DOHH2 (cell line): ENCODE results near the gene UBE2QL1.

Source experiments
- H3F3A ChIP-seq: fragments of 200-600 bp; sonication (generic), shearing (Covaris generic); 2 replicates; pipeline ENCODE4 v1.6.0; 2016; ENCODE audit warnings: antibody characterized with exemption, mild to moderate bottlenecking; ENCODE audit not compliant: control insufficient read depth, insufficient read depth
- H3K27ac ChIP-seq: fragments of 200-600 bp; sonication (generic); 2 replicates; pipeline ENCODE4 v1.5.1; 2014; ENCODE audit warnings: low read depth, mild to moderate bottlenecking, low read length, moderate library complexity
- H3K27me3 ChIP-seq: fragments of 200-600 bp; sonication (generic); 2 replicates; pipeline ENCODE4 v1.6.1; 2014; ENCODE audit warnings: mild to moderate bottlenecking, low read length, mixed read lengths; ENCODE audit not compliant: control insufficient read depth
- H3K36me3 ChIP-seq: fragments of 200-600 bp; sonication (generic); 2 replicates; pipeline ENCODE4 v1.6.1; 2014; ENCODE audit warnings: mild to moderate bottlenecking, low read length, moderate library complexity, mixed read lengths; ENCODE audit not compliant: control insufficient read depth
- H3K4me1 ChIP-seq: fragments of 200-600 bp; sonication (generic); 2 replicates; pipeline ENCODE4 v1.6.1; 2014; ENCODE audit warnings: mild to moderate bottlenecking, low read length, mixed read lengths; ENCODE audit not compliant: control insufficient read depth
- H3K4me2 ChIP-seq: fragments of 200-600 bp; sonication (generic); 2 replicates; pipeline ENCODE4 v1.6.0; 2014; ENCODE audit warnings: mild to moderate bottlenecking, low read length, moderate library complexity
- H3K4me3 ChIP-seq: fragments of 200-600 bp; sonication (generic); 2 replicates; pipeline ENCODE4 v1.5.1; 2014; ENCODE audit warnings: mild to moderate bottlenecking, low read length, mixed read lengths
- H3K79me2 ChIP-seq: fragments of 200-600 bp; sonication (generic); 2 replicates; pipeline ENCODE4 v1.6.1; 2014; ENCODE audit warnings: mild to moderate bottlenecking, low read length, mixed read lengths; ENCODE audit not compliant: control insufficient read depth
- H3K9me2 ChIP-seq: fragments of 200-600 bp; sonication (generic); replicated peaks from 2 replicates; pipeline ENCODE4 v1.6.1; 2014; ENCODE audit warnings: mild to moderate bottlenecking, low read length, mixed read lengths; ENCODE audit not compliant: control insufficient read depth
- H3K9me3 ChIP-seq: fragments of 200-600 bp; sonication (generic); 2 replicates; pipeline ENCODE4 v1.6.1; 2014; ENCODE audit warnings: antibody characterized with exemption, low read length, mixed read lengths; ENCODE audit not compliant: control insufficient read depth, insufficient read depth
- H4K20me1 ChIP-seq: fragments of 200-600 bp; sonication (generic); 2 replicates; pipeline ENCODE4 v1.6.0; 2014; ENCODE audit warnings: low read depth, mild to moderate bottlenecking, antibody characterized with exemption, low read length, moderate library complexity; ENCODE audit not compliant: control insufficient read depth, insufficient read depth
- EZH2phosphoT487 ChIP-seq: fragments of 200-600 bp; sonication (generic); IDR thresholded peaks from 2 replicates; pipeline ENCODE4 v1.6.1; 2017; ENCODE audit warnings: borderline replicate concordance, mild to moderate bottlenecking, antibody characterized with exemption, low read length, moderate library complexity, mixed read lengths
- TF ChIP-seq, protein P1 (sequence below): fragments of 200-600 bp; sonication (generic); IDR thresholded peaks from one replicate; pipeline ENCODE4 v1.5.1; 2014; ENCODE audit warnings: antibody characterized with exemption, mild to moderate bottlenecking, low read depth, low read length; ENCODE audit not compliant: poor library complexity, severe bottlenecking

The UBE2QL1 gene

DNA sequence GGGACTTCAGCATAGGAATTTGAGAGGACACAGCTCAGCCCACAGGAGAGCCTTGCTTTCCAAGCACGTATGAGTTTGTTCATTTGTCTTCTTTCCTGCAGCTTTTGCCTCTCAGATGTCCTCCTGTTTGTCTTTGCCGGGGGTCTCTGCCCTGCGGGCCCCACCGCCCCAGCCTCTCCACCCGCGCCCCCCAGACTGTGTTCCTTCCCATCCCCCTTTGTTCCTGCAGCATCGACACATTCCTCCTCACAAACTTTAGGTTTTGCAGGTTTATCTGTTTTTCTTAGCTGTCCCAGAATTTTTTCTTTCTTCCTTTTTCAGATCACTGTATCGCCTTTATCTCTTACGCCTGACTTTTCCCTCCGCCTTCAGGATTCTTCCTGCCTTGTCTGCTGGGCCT is 18.9 kb downstream of the UBE2QL1 start:
- no peak for TF ChIP-seq EZH2phosphoT487
- TF ChIP-seq, protein P1, sequence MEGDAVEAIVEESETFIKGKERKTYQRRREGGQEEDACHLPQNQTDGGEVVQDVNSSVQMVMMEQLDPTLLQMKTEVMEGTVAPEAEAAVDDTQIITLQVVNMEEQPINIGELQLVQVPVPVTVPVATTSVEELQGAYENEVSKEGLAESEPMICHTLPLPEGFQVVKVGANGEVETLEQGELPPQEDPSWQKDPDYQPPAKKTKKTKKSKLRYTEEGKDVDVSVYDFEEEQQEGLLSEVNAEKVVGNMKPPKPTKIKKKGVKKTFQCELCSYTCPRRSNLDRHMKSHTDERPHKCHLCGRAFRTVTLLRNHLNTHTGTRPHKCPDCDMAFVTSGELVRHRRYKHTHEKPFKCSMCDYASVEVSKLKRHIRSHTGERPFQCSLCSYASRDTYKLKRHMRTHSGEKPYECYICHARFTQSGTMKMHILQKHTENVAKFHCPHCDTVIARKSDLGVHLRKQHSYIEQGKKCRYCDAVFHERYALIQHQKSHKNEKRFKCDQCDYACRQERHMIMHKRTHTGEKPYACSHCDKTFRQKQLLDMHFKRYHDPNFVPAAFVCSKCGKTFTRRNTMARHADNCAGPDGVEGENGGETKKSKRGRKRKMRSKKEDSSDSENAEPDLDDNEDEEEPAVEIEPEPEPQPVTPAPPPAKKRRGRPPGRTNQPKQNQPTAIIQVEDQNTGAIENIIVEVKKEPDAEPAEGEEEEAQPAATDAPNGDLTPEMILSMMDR = no peak
- no peak overlapping the region for H3K4me2 ChIP-seq
- H3K27me3 ChIP-seq = no peaks in the 10 kb centered on the region
- H3K9me3 ChIP-seq = no peaks in the 10 kb centered on the region
- H3K79me2 ChIP-seq = no peaks in the 10 kb centered on the region
- H3K9me2 ChIP-seq = no peaks in the 10 kb centered on the region
- H3F3A ChIP-seq = no peaks in the 10 kb centered on the region
- H3K4me1 ChIP-seq = no peaks in the 10 kb centered on the region
- H3K27ac ChIP-seq = no peak overlapping the region
- no peaks in the 10 kb centered on the region for H3K36me3 ChIP-seq
- no peak overlapping the region for H3K4me3 ChIP-seq
- H4K20me1 ChIP-seq = no peaks in the 10 kb centered on the region

DNA sequence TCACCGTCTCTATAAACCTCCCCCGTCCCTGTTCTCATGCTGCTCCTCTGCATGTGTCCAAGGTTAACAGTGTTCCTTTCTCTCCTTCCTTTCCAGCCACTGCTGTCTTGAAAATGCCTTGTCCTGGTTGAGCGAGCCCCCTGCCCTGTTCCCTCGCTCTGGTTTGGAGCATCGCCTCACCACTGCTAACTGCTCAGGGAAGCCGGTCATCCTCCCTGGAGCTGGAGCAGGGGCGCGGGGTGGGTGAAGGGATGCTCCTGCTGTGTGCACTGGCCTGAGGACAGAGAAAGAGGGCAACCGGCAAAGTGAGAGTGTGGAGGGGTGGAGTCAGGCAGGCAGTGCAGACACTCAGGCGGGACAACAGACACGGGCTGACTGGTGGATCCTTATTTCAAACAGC is 19.4 kb downstream of the UBE2QL1 start:
- H3K9me3 ChIP-seq = no peaks in the 10 kb centered on the region
- no peaks in the 10 kb centered on the region for H3K79me2 ChIP-seq
- no peaks in the 10 kb centered on the region for H4K20me1 ChIP-seq
- no peak for TF ChIP-seq EZH2phosphoT487
- TF ChIP-seq, protein P1 = no peak
- no peak overlapping the region for H3K27ac ChIP-seq
- H3K4me1 ChIP-seq = no peaks in the 10 kb centered on the region
- H3K9me2 ChIP-seq = no peaks in the 10 kb centered on the region
- H3F3A ChIP-seq = no peaks in the 10 kb centered on the region
- H3K27me3 ChIP-seq = no peaks in the 10 kb centered on the region
- no peak overlapping the region for H3K4me3 ChIP-seq
- H3K36me3 ChIP-seq = no peaks in the 10 kb centered on the region
- H3K4me2 ChIP-seq = no peak overlapping the region

- Histone ChIP-seq H3K4me1 (no peaks in the 10 kb centered on the region), H4K20me1 (no peaks in the 10 kb centered on the region), H3F3A (no peaks in the 10 kb centered on the region), H3K27ac (no peak overlapping the region), H3K4me2 (no peak overlapping the region), H3K36me3 (no peaks in the 10 kb centered on the region), H3K9me2 (no peaks in the 10 kb centered on the region), H3K9me3 (no peaks in the 10 kb centered on the region), H3K79me2 (no peaks in the 10 kb centered on the region), H3K27me3 (no peaks in the 10 kb centered on the region), H3K4me3 (no peak overlapping the region)
- TF ChIP-seq, protein P1 = no peak
Observed at GRCh38 chr5:6468870-6469269, 20.2 kb downstream of the UBE2QL1 start.

GRCh38 chr5:6469836-6470235 is 21.2 kb downstream of the UBE2QL1 start:
- no peaks in the 10 kb centered on the region for H3K9me2 ChIP-seq

More at GRCh38 chr5:6469836-6470235, 21.2 kb downstream of the UBE2QL1 start:
- Histone ChIP-seq H3K79me2 (no peaks in the 10 kb centered on the region), H3K4me1 (no peaks in the 10 kb centered on the region), H3F3A (no peaks in the 10 kb centered on the region), H3K27ac (no peak overlapping the region), H3K9me3 (no peaks in the 10 kb centered on the region), H3K4me3 (no peak overlapping the region), H4K20me1 (no peaks in the 10 kb centered on the region), H3K36me3 (no peaks in the 10 kb centered on the region), H3K27me3 (no peaks in the 10 kb centered on the region), H3K4me2 (no peak overlapping the region)
- TF ChIP-seq EZH2phosphoT487 = no peak
- TF ChIP-seq, protein P1 = no peak
